HepG2 (cell line): ENCODE measurements around the gene POU2AF3. TPM values are rescaled to one million over a fixed set of nuclear protein-coding genes. Genes with fewer than 3 reads are reported as not detected.
A peak's percentile ranks its signal among the peaks of the same experiment; 100 is the strongest.

ENCODE experiments used
- DDIT3 ChIP-seq: sonication (generic); formaldehyde crosslinking; IDR thresholded peaks from 2 replicates; pipeline ENCODE4 v1.4.0; 2020; ENCODE audit warnings: mild to moderate bottlenecking, missing genetic modification reagents
- EP300 ChIP-seq, 3 experiments: sonication (generic) in 1 of 3; formaldehyde crosslinking in 1 of 3; IDR thresholded peaks; 2 replicates each; pipeline versions ENCODE4 v1.5.1 to v1.6.1; 2011 to 2020; ENCODE audit warnings: low read depth in 2 of 3, low read length in 2 of 3, borderline replicate concordance in 1 of 3, improper control_type of control experiment in 1 of 3, mild to moderate bottlenecking in 1 of 3, missing genetic modification reagents in 1 of 3, moderate library complexity in 1 of 3
- FOXA1 ChIP-seq, 2 experiments: fragments of 450-650 bp in 1 of 2; sonication (generic) in 1 of 2; formaldehyde crosslinking in 1 of 2; IDR thresholded peaks; 2 replicates each; pipeline versions ENCODE4 v1.4.0 to v1.6.1; 2016 to 2020; ENCODE audit warnings: missing genetic modification reagents in 1 of 2
- NCOA1 ChIP-seq: sonication (generic); formaldehyde crosslinking; IDR thresholded peaks from 2 replicates; pipeline ENCODE4 v1.9.0; 2021; ENCODE audit warnings: missing genetic modification reagents
- NFKB2 ChIP-seq: sonication (generic); formaldehyde crosslinking; IDR thresholded peaks from 2 replicates; pipeline ENCODE4 v1.4.0; 2020; ENCODE audit warnings: missing genetic modification reagents, borderline replicate concordance
- RBFOX2 ChIP-seq: fragments of 200-400 bp; formaldehyde crosslinking; IDR thresholded peaks from 2 replicates; pipeline ENCODE4 v1.6.1; 2017; ENCODE audit warnings: low read depth, mild to moderate bottlenecking, low read length
- SMAD3 ChIP-seq: sonication (generic); formaldehyde crosslinking; IDR thresholded peaks from 2 replicates; pipeline ENCODE4 v1.4.0; 2020; ENCODE audit warnings: missing genetic modification reagents
- SNAPC4 ChIP-seq: sonication (generic); formaldehyde crosslinking; IDR thresholded peaks from 2 replicates; pipeline ENCODE4 v1.4.0; 2020; ENCODE audit warnings: mild to moderate bottlenecking, missing genetic modification reagents
- SYNCRIP ChIP-seq: fragments of 200-400 bp; formaldehyde crosslinking; IDR thresholded peaks from 2 replicates; pipeline ENCODE4 v1.6.1; 2018; ENCODE audit warnings: mild to moderate bottlenecking, low read depth, low read length; ENCODE audit not compliant: insufficient read depth
- TCF12 ChIP-seq, 2 experiments: fragments of 450-650 bp in 1 of 2; sonication (generic) in 1 of 2; formaldehyde crosslinking in 1 of 2; IDR thresholded peaks; 2 replicates each; pipeline versions ENCODE4 v1.6.1 to v1.8.0; 2017 to 2022; ENCODE audit warnings: antibody characterized with exemption in 1 of 2, mild to moderate bottlenecking in 1 of 2, missing genetic modification reagents in 1 of 2, moderate library complexity in 1 of 2
- U2AF2 ChIP-seq: fragments of 200-400 bp; formaldehyde crosslinking; IDR thresholded peaks from 2 replicates; pipeline ENCODE4 v1.6.1; 2017; ENCODE audit warnings: low read depth, mild to moderate bottlenecking, low read length
- ZNF407 ChIP-seq: sonication (generic); formaldehyde crosslinking; IDR thresholded peaks from one replicate; pipeline ENCODE4 v1.5.1; 2020; ENCODE audit warnings: mild to moderate bottlenecking, missing genetic modification reagents; ENCODE audit errors: not compliant biosample characterization
- polyA plus RNA-seq, 8 experiments: library from polyadenylated mRNA; depleted of rRNA in 3 of 8; stranded (reverse) in 7 of 8; unstranded in 1 of 8; fragments of >200 nt; fragmentation: Illumina TruSeq in 4 of 8; extraction: Trizol in 4 of 8; gene quantifications; 2 replicates each; pipeline versions ENCODE4 v1.2.1 to v1.2.3, GENCODE V29; 2011 to 2016; ENCODE audit warnings: low read depth in 4 of 8, missing spikeins in 1 of 8, mixed read lengths in 1 of 8; ENCODE audit not compliant: insufficient read depth in 1 of 8
- total RNA-seq, 5 experiments: library from RNA; depleted of rRNA; stranded (reverse); fragments of >200 nt; fragmentation: Illumina TruSeq; extraction: Trizol; gene quantifications; 2 replicates each; pipeline ENCODE4 v1.2.3, GENCODE V29; 2016; ENCODE audit warnings: low read depth in 1 of 5
- TF ChIP-seq, protein P1 (sequence below): sonication (generic); formaldehyde crosslinking; IDR thresholded peaks from 2 replicates; pipeline ENCODE4 v1.4.0; 2020; ENCODE audit warnings: mild to moderate bottlenecking, low read depth, missing genetic modification reagents

Gene POU2AF3
- total and polyA plus RNA-seq, 2 of the 13 experiments (the other 11 are each of a cell fraction or from before 2014, with no cell fraction given): 7.8 to 71.2 TPM

GRCh38 chr11:111336062-111336461 is 37.7 kb downstream of the POU2AF3 start (continued):
- TF ChIP-seq SNAPC4 (peak; percentile 12; the same call in 1 of the 2 replicates), FOXA1 (IDR thresholded peaks at IDR 0.05) (no peak), FOXA1 (CRISPR knock-in tag; IDR thresholded peaks at IDR 0.05) (no peak), U2AF2 (no peak), SYNCRIP (no peak), SMAD3 (no peak), RBFOX2 (peak; percentile 71), ZNF407 (CRISPR knock-in tag) (no peak), NCOA1 (CRISPR knock-in tag) (no peak), NFKB2 (CRISPR knock-in tag) (no peak), EP300 (IDR thresholded peaks at IDR 0.05; ENCODE audit: low read depth in 2 of 2, low read length in 2 of 2) (no peak), EP300 (CRISPR knock-in tag; IDR thresholded peaks at IDR 0.05; ENCODE audit: borderline replicate concordance) (no peak), TCF12 (IDR thresholded peaks at IDR 0.05) (no peak), TCF12 (CRISPR knock-in tag; IDR thresholded peaks at IDR 0.05) (no peak), DDIT3 (CRISPR knock-in tag) (no peak)
- TF ChIP-seq, protein P1, sequence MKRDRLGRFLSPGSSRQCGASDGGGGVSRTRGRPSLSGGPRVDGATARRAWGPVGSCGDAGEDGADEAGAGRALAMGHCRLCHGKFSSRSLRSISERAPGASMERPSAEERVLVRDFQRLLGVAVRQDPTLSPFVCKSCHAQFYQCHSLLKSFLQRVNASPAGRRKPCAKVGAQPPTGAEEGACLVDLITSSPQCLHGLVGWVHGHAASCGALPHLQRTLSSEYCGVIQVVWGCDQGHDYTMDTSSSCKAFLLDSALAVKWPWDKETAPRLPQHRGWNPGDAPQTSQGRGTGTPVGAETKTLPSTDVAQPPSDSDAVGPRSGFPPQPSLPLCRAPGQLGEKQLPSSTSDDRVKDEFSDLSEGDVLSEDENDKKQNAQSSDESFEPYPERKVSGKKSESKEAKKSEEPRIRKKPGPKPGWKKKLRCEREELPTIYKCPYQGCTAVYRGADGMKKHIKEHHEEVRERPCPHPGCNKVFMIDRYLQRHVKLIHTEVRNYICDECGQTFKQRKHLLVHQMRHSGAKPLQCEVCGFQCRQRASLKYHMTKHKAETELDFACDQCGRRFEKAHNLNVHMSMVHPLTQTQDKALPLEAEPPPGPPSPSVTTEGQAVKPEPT (CRISPR knock-in tag): no peak
